UCSD-AML1 (cell line): ENCODE data around the gene OR52N5.

Experiments used
- DNase-seq: peaks from one replicate; lab custom pipeline; 2025; ENCODE audit not compliant: unreplicated experiment; lab: John Stamatoyannopoulos, UW

Gene OR52N5

GRCh38 chr11:5726351-5726750 is 56.8 kb downstream of the OR52N5 start:
- no peak for DNase-seq
